NCI-H2081 treated with DMSO at 0.1 percent for 48 hours (cell line): ENCODE results near the gene TBC1D22A.
"Not testable (repeated sequence)": the region's sequence is repeated elsewhere in the genome, so short reads cannot be mapped to it uniquely, and the experiment has no call there.

Source experiments
- DNase-seq: peaks from one replicate; lab custom pipeline; 2025; lab: John Stamatoyannopoulos, UW

TBC1D22A gene

DNA sequence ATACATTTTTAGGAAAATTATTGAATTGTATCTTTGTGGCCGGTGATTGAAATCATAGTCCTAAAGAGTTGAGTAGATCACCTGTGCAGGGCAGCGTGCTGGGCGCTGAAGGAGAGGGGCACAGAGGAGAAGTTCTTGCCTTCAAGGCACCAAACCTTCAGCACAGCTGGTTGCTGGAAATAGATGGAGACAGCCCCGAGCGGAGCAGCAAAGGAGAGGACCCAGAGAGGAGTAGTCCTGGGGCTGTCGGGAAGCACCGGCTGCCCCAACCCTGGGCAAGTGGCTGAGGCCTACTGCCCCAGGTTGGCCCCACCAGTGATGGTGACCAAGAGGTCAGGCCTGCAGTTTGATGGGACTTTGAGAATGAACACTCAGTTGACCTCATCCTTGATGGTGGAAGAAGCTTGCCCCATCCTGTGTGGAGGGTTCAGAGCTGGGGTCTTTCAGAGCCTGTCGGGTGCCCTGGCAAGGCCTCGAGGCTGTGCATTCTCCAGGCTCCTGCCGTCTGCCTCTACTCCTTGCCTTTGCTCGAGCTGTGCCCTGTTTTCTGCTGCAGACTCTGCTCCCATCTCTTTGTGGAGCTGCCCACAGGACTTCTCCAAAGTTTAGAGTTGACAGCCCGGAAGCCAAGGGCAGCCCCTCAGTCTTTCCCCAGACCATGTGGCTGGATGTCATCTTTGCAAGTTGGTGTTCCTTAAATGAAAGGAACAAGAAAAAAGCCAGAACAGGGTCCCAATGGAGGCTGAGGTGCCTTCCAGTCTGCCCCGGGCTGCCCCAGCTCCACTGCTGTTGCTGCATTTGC is 285.1 kb downstream of the TBC1D22A start:
- no peak for DNase-seq

DNA sequence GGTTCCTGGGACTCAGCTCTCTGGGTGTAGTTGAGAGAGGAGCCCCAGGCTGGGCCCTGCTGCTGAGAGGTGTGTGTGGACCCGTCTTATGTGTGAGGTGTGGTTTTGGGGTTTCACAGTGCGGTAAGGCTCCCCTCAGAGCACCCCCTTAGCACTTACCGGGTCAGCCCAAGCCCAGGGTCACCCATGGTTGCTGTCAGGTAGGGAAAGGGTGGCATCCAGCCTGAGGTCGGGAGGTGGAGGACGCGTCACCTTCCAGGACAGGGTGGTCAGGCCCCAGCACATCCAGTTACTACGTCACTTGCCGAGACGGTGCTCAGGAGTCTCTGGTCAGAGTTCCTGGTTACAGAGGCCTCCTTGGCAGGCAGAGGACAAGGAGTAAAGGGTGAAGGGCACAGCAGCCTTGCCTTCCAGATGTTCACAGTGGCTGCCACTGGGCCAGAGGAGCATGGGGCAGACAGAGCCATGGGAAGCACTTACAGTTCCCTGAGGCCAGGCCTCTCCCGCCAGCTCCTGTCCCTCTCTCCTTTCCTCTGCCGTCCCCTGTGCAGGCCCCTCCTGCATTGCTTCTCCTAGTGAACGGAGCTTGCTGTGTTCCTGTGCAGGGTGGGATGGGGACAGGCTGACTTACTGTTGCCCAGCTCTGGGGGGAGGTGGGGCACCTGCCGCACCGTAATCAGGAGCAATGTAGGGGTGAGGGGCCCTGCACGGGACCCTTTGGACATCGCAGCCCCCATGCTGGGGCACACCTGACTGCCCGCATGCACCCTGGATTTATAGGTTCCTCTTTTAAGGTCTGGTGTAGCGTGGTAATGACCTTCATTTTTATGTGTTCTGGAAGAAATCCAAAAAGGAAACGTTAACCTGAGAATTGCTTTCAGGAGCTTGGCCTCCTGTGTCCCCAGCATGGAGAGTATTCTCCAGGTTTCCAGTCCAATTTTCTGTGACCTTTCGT is 285.9 kb downstream of the TBC1D22A start:
- no peak for DNase-seq

DNA sequence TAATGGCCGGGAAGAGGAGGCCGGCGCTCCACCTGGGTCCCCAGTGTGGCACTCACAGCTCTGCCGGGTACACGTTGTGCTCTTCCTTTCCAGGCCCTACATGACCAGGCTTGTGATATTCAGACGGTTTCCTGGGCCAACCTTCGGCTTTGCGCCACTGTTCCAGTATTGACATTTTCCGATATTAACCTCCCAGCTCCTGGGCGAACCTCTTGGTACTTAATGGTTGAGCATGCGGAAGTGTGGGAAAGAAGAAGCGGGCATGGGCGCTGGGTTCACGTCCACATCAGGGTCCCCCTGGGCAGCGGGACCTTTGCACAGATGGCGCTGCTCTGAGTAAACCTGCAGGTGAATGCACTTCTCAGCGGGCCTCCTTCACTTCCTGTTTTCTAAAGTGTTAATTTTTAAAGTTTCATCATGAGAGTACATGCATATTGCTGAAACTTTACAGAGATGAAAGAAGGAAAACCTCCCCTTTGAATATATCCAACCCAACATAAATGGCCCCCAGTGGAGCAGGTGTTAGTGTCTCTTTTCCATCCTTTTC is 286.7 kb downstream of the TBC1D22A start:
- DNase-seq, result no peak

DNA sequence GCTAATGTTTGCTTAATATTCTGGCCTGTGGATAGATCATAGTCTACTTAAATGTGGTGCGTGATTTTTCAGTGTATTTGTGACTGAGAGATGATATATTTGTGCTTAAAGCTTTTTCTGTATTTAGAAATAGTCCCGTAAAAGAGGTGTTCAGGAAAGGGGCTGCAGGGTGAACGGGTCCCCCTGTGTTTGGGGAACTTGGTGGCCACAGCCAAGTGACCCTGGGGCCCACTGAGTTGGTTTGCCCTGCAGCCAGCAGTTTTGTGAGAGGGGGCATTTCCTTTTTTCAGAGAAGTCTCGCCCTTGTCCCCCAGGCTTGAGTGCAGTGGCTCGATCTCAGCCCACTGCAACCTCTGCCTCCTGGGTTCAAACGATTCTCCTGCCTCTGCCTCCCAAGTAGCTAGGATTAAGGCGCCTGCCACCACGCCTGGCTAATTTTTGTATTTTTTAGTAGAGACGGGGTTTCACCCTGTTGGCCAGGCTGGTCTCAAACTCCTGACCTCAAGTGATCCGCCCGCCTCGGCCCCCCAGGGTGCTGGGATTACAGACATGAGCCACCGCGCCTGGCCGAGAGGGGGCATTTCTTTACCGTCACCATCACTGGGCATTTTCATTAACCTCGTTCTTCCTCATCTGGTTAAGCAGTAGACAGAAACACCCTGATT is 287.4 kb downstream of the TBC1D22A start:
- not testable (repeated sequence) for DNase-seq

DNA sequence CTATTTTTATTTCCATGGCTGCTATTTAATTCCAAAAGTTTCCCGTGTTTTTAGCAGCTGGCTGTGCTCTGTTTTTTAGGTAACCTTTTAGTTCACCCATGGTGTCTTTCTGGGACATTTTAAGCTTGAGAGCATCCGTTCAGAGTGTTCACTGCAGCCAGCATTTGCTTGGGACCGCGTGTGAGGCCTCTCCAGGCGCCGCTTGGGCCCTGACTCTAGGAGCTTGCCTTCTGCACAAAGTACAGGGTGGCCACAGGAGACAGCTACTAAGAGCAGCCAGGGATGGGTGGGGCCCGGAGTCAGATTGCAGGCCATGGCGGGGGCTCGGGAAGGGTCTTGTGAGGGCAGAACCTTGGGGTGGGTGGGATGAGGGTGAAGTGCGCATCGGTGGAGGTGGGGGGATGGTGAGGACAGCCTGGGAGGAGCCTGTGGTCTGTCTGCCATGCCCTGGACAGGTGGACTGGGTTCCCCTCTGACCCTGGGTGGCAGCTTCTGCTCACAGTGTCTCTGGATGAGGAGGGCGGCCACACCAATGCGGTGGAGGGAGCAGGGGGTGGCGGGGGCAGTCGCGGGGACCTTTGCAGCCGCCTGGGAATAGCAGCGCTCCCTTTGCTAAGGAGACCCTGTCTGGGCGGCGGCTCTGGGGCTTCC is 288.1 kb downstream of the TBC1D22A start:
- no peak for DNase-seq

DNA sequence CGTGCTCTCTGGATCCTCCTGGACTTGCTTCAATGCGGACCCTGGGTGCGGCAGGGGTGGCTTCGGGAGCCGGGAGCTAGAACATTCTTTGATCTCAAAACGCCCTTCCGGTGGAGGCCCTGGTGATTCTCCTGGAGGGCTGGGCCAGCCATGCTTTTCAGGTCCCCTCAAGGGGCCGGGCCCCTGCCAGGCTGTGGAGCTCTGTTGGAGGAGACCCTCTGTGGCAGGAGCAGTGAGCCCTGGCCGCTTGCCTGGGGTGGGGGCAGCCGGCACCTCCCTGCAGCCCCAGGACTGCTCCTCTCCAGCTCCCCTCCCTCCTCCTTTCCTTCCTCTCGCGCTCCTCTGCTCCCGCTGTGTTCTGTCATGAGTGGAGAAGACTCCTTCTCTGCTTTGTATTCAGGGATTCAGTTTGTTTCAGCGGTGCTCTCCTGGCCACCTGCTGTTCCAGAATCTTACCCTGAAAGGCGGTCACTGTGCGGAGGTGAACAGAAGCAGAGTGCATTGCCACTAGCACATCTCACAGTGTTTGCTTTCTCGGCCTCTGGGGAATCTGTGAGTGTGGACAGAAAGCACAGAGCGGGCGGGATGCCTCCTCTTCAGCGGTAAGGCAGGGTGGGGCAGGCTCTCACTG is 289.1 kb downstream of the TBC1D22A start:
- DNase-seq, result no peak

DNA sequence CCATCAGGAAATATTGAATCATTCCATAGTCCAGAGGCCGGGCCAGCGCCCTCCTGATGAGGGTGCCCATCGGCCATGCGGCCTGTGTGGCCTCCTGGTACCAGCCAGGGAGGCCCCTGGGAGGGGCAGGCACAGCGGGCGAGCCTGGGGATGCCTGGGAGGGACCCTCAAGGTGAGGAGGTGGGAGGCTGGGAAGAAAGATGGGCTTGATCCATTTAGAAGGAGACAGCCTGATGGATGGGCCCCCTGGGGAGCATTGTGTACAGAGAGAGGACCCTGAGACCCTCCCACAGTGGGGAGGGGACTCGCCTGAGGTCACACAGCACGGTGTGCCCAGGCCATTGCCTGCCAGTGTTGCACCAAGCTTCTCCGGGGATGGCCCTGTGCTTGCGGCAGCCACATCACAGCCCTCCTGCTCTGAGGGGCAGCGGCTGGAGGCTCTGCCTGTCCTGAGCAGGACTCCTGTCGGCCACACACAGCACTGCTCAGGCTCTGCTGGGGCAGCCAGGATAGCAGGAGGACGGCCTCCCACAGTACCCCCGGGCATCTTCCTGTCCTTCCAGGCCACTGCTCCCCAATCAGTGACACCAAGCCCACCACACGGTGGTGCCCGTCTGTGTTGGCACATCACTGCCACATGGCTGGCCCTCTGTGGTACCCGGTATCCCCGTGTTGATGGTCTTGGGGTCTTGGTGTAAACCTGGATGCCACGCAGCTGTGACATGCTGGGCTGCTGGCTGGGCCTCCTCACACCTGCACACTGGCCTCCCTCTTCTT is 290.0 kb downstream of the TBC1D22A start:
- no peak for DNase-seq

DNA sequence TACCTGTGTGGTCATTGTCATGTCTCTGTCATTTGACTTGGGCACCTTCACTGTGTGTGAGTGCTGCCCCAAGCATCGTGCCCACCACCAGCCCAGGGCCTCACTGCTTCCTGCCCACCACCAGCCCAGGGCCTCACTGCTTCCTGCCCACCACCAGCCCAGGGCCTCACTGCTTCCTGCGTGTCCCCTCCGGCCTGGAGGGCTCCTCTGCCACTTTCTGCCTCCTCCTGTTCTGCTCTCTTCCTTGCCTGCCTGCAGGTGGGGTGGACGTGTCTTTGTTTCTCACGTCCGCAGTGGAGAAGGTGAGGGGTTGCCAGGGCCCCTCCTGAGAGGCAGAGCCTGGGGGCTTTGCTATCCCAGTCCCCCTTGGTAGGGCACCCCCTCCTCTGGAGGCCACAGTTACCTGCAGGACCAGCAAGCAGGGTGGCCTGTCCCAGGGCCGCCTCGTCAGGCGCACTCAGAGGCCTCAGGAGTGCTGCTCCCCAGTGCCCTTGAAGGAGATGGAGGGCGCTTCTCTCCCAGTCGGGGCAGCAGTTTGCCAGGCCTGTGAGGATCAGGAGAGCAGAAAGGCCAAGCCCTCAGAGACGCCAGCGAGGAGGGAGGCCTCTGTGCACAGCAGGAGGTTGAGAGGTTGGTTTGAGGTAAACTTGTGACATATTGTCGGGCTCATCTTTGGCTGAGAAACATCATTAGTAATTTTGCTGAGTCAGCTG is 290.7 kb downstream of the TBC1D22A start:
- no peak for DNase-seq

DNA sequence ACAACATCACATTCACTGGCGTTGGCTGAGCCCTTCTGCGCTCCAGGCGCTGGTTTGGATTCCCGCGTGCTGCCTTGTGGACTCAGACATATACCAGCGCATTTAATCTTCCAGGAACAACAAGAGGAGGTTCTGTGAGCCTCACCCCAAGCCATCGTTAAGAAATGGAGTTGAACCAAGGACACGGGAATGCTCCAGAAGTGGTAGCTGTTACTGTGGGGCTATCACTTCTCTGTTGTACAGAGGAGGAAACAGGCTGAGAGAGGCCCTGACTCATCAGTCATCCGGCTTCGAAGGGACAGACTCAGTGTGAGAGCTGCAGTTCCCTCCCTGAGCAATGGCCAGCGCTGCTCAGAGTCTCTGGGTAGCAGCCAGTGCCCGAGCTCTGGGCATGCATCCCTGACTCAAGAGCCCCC is 291.3 kb downstream of the TBC1D22A start:
- no peak for DNase-seq

DNA sequence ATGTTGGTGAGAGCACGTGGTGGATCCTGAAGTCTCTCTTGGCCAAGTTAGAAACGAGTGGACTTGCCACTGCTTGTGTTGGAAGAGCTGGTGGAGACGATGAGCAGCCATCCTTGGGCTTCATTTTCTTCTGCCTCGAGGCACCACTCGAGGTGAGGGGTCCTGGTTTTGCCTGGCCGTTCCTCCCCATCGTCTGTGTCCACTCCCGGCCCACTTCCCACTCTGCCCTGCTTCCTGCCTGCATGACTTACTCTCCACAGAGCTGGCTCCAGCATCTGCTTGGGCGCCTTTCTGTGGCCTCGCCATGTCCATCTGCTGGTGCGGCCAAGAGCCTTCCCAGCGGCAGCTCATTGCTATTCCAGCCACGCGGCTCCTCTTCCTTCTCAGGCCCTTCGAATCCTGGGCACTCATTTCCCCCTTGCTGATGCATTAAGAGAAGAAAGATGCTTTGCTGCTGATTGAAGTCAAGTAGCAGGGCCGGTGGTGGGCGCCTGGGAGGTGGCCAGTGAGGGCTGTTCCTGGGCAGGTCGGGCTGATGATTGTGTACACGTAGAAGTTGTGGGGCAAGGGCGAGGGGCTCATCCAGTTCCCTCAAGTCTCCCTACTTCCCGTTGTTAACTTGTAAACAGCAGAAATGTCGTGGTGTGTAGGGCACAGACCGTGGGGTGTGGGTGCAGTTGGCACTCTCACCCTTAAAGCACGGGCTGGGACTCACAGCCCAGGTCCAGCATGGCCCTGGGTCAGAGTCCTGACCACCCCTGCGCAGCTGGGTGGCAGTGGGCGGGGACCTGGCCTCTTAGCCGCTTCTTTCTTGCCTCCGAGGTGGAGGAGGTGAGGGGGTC is 292.0 kb downstream of the TBC1D22A start:
- DNase-seq, result no peak

DNA sequence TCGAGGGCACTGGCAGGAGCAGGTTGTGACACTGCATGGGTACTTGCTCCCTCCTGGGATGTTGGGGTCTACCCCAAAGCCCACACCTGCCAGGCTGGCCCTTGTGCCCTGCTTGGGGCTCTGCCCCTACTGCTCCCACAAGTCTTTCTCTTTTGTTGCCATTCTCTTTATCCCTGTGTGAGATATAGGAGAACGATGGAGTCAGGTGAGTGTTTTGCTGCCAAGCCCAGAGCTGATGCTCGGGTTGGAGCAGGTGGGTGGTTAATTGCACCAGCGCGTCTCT is 292.6 kb downstream of the TBC1D22A start:
- no peak for DNase-seq

DNA sequence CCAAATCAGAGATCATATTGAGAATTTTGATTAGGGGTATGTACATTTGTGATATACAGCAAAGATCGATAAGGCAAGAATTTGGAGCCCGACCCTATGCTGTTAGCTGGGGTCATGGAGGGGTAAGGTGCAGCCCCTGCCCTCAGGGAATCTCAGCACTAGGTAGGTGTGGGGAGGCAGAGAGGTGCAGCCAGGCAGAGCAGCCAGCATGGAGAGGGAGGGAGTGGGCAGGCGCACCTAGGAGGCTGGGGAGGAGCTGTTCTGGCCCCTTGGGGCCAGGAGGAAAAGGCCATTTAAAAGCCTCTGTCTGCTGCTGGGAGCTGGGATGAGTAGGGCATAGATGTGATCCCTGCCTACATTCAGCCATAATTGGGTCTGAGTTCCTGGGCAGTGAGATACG is 293.0 kb downstream of the TBC1D22A start:
- DNase-seq, result no peak

DNA sequence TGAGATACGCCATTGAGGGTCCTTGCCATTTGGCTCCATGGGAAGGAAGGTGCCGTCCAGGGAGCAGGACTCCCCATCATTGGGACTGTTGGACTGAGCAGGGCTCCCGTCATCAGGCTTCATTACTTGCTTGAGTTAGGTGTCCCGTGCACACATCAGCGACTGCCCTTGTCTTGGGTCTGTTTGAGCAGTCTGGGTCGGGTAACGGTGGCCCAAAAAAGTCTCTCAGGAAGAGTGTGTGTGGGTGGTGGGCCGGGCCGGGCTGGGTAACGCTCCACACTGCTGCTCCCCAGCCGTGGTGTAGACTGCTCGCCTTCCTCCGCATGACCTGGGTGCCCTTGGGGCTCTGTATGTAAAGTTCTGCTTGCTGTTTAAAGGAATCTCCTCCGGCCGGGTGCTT is 293.5 kb downstream of the TBC1D22A start:
- no peak for DNase-seq

DNA sequence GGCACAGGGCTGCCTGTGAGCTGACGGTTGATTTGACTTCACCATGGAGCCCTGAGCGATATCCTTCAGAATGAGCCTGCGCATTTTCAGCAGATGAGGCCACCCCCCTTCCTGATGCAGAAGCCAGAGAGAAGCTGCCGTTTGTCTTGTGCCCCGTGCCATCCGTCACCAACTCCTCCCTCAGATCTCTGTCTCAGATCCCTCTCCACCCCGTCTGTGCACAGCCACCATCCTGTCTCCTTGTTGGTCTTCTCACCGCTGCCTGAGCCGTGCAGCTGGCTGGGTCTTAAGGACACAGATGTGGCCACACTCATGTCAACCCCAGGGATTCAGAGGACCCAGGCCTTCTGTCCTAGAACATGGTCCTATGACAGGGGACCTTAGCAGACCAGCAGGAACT is 293.9 kb downstream of the TBC1D22A start:
- no peak for DNase-seq

DNA sequence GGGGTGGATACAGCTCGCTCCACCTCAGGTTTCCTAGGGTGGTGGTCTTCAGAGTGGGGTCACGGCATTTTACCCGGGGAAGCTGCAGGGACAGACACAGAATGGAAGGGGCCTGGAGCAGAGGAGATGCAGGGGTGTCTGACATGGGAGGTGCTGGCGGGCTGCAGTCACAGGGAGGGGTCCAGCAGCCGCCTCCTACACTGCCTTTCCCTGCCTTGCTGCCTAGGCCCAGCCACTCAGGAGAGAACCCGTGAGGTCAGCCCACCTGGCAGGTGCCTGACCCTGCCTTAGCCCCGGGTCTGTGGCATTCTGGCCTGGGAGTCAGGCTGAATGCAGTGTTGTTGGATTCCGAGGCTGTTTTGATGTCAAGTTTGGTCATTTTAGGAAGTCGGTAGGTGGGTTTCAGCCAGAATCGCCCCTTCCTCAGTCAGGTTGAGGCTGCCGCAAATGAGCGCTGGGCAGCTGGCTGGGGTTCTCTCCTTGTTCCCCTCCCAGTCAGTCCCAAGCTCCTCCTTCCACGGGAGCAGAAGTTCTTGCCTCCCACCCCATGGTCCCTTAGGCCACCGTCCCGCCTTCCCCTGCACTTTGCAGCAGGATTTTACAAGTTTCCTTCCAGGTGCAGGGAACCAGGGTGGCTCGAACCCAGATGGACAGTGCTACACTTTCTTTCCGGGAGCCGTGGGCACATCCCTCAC is 294.5 kb downstream of the TBC1D22A start:
- no peak for DNase-seq

DNA sequence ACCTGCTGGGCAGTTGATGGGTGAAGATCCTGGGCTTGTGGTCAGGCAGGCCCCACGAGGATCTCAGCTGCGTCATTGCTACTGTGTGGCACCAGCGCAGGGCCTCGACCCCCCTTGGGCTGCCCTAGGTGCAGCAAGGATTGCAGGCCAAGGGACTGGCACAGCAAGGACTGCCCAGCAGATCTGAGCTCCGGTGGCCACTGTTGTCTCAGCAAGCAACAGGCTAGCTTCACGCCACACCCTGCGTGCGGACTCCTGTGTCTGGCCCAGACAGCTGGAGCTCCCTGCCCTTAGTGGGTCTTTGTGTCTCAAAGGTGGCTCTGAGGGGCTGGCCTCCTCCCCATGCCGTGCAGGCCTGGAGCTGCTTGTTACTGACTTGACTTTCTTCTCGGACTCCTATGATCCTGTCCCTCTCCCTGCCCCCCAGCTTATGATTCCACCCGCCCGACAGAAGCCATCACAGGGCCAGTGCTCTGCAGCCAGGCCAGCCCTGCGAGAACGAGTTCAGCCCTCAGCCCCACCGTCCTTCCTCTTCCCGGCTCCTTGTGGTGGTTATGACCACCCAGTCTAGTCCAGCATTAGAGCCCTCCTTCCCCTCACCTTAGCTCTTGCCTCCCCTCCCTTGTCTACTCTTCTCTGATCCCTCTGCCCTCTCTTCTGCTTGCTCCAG is 295.6 kb downstream of the TBC1D22A start:
- no peak for DNase-seq

DNA sequence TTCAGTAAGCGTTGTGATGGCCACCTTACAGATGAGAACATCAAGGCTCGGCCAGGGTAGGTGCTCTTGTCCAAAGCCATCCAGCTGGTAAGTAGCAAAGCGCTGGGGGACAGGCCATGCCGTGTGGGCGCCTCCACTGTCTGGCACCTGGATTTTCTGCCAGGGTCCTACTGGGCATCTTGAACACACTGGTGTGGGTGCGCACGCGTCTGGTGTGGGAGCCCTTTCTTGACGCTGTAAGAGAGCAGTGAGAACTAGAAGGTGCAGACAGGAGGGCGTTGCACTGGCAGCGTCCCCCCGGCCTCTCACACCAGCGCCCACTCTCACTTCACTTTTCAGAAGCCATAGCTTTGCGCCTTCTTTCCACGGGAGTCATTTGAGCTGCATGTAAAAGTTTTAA is 296.6 kb downstream of the TBC1D22A start:
- no peak for DNase-seq

DNA sequence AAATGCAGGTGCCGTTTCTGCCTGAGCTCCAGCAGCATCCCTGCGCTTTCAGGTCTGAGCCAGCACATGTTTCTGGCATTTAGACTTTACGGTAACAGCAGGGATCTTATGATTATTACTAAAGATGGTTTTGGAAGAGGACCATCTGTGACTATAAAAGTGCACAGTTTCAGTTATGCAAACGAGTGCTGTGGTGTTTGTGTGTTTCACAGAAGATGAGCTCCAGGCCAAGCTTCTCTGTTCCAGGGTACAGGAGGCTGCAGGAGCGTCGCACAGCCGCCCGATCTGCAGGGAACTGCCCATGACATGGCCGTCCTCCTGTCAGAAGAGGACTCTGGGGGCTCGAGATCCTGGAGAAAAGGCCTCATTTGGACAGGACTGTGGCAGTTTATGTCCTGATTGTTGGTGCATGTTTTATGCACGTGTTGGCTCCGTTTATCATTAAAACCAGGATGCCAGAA is 297.3 kb downstream of the TBC1D22A start:
- DNase-seq, result no peak
